Omental fat pad (tissue), 4 donors: ENCODE data around the gene DUSP16. TPM values are rescaled to one million over a fixed set of nuclear protein-coding genes. Genes with fewer than 3 reads are reported as not detected.
"Not testable (repeated sequence)": the region's sequence is repeated elsewhere in the genome, so short reads cannot be mapped to it uniquely, and the experiment has no call there.

Experiments used
- ATAC-seq: fragments of 150-250 bp; one replicate; pipeline ENCODE4 v1.9.1; 2016; ENCODE audit warnings: mild to moderate bottlenecking, moderate library complexity; ENCODE audit not compliant: low FRiP score
- DNase-seq: peaks from one replicate; pipeline ENCODE4 v3.0.0-alpha.2; 2019; ENCODE audit warnings: low spot score
- total RNA-seq, 4 donors: library from RNA; depleted of rRNA; stranded (reverse); fragments of >200 nt; gene quantifications; one replicate each; pipeline ENCODE4 v1.1.0, GENCODE V29; 2016
- TF ChIP-seq, protein P1 (sequence below), 3 donors: fragments of 450-650 bp; IDR thresholded peaks; one replicate each; pipeline ENCODE4 v1.5.1; 2016 to 2017; ENCODE audit warnings: antibody characterized with exemption in 3 of 3, mild to moderate bottlenecking in 3 of 3, moderate library complexity in 2 of 3

Gene DUSP16
- total RNA-seq, 4 donors from 2014 or later = 18.2 to 29.6 (median 18.7) TPM

DNA sequence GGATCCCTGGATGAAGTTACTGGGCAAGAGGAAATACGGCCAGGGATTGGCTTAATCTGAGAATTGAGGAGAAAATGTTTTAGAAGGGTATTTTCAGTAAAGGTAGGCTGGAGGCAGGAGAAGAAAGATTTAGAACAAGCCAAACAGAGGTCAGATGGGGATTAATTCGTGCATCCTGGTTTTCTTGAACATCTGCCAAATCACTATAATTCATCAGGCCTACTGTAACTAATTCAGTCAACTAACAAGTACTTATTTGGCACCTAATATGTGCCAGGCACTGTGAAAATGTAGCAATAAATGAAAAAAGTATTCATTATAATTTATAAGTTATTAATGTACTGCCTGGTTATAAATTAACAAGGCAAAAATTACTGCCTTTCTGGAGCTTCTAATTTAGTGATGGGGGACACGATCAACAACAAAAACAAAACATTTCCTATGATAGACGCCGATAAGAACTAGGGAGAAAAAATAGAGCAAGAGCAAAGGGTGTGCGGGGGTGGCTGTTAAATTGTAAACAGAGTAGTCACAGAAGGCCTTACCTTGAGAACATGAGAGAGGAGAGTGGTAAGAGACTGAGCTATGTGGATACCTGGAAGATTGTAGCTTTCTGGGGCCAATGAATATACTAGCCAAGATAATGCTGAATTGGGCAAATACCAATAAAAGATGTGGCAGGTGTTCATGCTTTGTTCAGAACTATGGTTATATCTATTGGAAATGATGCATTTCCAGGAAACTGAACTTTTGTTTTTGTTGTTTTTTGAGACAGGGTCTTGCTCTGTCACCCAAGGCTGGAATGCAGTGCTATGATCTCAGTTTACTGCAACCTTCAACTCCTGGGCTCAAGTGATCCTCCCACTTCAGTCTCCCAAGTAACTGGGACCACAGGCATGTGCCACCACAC, 34.0 kb downstream of the DUSP16 start:
- DNase-seq (no peak), ATAC-seq (no peak)
- TF ChIP-seq, protein P1, sequence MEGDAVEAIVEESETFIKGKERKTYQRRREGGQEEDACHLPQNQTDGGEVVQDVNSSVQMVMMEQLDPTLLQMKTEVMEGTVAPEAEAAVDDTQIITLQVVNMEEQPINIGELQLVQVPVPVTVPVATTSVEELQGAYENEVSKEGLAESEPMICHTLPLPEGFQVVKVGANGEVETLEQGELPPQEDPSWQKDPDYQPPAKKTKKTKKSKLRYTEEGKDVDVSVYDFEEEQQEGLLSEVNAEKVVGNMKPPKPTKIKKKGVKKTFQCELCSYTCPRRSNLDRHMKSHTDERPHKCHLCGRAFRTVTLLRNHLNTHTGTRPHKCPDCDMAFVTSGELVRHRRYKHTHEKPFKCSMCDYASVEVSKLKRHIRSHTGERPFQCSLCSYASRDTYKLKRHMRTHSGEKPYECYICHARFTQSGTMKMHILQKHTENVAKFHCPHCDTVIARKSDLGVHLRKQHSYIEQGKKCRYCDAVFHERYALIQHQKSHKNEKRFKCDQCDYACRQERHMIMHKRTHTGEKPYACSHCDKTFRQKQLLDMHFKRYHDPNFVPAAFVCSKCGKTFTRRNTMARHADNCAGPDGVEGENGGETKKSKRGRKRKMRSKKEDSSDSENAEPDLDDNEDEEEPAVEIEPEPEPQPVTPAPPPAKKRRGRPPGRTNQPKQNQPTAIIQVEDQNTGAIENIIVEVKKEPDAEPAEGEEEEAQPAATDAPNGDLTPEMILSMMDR (IDR thresholded peaks at IDR 0.05) = no peak

DNA sequence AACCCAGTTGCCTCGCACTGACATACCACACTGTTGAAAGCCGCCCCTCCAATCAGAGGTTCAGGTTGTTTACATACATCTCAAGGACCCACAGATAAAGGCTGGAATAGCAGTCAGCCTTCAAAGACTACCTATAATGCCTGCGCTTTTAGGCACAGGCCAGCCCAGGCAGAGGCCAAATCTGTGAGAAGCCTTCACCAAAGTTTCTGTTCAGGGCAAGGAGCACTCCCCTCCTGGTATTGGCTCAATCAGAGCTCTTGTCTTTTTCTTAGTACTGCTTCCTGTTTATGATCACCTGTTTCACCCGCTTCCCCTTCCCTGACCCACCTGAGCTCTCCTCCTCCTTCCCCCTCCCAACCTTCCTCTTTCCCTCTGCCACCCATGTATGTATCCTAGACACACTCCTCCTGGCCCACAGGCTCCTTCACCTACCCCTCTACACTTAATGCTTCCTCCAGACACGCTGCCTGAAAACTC, 34.8 kb downstream of the DUSP16 start:
- ATAC-seq (no peak), DNase-seq (no peak)
- TF ChIP-seq, protein P1 (IDR thresholded peaks at IDR 0.05) = no peak

DNA sequence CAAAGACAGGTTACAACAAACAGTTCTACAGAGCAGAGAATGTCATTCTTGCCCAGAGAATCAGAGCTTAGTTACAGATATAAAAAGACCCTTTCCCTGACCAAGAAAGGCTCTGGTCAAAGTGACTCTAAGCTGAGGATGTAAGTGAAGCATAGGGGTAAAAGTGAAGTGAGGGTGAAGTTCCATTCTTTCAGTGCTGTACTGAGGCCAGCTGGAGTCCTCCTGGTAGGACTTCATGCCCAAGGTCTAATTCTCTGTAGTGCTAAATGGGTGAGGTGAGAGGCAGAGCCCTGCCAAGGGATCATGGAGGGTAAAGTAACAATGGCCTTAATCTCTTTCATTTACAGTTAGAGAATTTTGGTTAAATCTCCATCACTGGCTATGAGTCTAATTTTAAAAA, 38.5 kb downstream of the DUSP16 start:
- TF ChIP-seq, protein P1 (IDR thresholded peaks at IDR 0.05) = no peak
- ATAC-seq (no peak), DNase-seq (no peak)

DNA sequence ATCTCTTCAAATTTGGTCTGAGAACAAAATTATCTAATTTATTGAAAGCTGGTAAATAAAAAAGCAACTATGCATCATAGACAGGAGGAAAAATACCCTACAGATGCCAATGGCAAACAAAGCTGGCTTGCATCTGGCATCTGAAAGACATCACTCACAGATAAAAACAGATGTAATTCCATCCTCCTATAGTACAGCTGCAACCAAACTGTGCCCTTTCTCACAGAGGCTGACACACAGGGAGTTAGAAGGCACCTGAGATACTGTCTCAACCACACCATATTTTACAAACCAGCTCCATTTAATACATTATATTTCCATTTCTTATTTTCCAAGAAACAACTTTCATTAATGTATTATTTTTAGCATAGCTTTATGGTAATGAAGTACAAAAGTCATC, 39.4 kb downstream of the DUSP16 start:
- TF ChIP-seq, protein P1 (IDR thresholded peaks at IDR 0.05) = no peak
- no peak for DNase-seq
- no peak for ATAC-seq

DNA sequence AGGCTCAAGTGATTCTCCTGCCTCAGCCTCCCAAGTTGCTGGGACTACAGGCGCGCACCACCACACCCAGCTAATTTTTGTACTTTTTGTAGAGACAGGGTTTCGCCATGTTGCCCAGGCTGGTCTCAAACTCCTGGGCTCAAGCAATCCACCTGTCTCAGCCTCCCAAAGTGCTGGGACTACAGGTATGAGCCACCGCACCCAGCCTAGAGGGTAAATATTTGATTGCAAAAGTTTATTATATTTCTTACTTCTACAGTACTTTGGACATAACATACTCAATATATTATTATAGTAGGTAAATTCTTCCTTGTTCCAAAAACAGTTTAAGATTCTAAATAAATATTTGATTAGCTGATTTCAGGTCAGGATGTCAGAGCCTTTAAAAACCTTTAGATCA, 40.0 kb downstream of the DUSP16 start:
- ATAC-seq, DNase-seq: not testable (repeated sequence)

DNA sequence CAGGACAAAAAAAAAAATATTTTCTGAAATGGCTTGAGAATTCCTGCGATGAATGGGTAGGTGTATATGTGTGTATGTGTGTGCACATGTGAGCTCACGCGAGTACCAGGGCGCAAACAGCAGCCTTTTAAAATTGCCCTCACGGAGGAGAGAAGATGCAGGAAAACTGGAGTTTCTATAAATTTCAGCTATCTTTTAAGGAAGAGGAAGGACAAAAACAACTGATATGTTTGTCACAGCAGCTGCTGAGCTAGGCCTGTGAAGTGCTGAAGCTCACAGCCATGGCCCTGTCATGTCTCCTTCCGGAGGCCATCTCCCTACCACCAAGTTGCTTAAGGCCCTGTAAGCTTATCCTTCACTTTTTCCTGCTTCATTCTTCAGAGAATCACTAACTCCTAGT, 40.8 kb downstream of the DUSP16 start:
- no peak for ATAC-seq
- no peak for DNase-seq
- TF ChIP-seq, protein P1 (IDR thresholded peaks at IDR 0.05) = no peak

DNA sequence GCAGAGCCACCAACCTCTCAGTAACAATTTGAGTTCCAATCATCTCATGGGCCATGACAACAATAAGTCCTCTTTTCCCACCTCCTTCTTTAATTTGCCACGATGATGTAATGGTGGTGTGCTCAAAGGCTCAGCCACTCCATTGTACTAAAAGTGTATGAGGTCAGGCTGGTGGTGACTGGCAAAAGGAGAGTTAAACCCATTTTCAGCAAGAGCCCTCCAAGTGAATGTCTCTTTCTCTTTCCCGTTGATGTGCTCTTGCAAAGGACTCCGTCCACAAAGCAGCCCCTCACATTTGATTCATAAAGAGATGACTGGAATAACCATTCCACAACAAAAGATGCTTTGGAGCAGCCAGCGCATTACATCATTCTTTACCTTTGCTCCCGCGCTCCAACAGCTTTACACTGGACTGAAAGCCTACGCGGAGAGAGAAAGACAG, 41.6 kb downstream of the DUSP16 start:
- DNase-seq (no peak), ATAC-seq (no peak)
- TF ChIP-seq, protein P1 (IDR thresholded peaks at IDR 0.05) = no peak
